DMS 273 treated with DMSO at 0.1 percent for 48 hours (cell line): Measurements from ENCODE around the gene SMAD1.
"Not testable (repeated sequence)": the region's sequence is repeated elsewhere in the genome, so short reads cannot be mapped to it uniquely, and the experiment has no call there.

ENCODE experiments used
- DNase-seq: peaks from one replicate; lab custom pipeline; 2025; lab: John Stamatoyannopoulos, UW

The SMAD1 gene

DNA sequence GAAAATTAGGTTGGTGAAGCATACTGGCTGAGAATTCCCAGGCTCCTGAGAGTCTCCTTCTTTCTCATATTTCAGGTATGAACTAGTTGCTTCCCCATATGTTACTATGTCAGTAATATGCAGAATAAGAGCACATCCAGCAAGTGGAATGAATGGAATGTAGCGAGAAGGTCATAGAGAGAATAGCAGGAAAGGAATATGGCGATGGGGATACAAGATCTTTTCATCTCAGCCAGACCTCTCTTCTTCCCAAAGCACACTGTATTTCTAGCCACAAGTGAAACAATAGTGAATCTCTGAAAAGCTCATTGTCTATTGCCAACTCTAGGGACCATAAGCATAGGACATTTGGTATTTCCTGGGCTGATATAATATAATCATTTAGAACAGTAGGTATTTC is 82.9 kb downstream of the SMAD1 start:
- DNase-seq, result no peak

DNA sequence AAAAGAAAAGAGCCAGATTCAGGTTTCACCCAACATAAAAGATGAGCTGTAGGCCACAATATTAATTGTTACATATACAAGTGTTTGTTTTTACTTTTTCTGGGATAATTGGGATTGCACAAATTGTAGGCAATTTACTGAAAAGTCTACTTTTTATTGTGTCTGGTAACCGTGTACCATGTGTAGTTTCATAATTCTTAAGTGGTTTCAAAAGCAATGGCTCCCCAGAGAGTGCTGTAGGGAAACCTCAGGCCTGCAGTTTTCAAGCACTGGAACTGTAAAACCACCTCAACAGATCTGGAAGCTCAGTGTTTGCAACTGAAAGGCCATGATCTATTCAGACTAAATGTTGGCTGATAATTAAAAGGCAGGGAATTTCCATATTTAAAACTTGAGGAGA is 83.7 kb downstream of the SMAD1 start:
- no peak for DNase-seq

DNA sequence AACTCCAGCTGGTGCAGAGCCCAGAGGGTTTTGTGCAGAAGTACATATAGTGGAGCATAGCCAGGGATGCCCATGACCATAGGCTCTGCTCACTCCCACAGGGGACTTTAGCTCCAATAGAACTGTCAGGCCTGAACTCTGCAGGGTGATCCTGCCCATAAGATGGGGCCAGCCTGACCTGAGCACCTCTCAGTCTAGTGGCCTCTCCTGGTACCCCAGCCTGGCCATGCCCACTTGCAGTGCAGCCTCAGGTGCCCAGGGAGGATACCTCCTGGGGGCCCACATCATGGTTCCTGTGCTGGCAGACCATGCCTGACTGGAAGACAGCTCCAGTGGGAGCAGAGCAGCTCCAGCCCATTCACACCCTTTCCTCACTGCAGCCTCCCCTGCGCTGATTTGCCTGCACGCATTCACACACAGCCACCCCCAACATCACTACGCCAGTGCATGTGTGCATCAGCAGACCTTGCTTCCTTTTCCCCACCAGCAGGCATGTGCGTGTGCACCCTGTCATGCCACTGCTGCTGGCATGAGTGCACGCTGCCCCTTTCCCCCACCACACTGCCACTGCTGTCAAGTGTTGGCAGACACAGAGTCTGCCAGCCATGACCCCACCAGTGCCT is 84.5 kb downstream of the SMAD1 start:
- no peak for DNase-seq

- no peak for DNase-seq
Observed at GRCh38 chr4:145566768-145567167, 85.1 kb downstream of the SMAD1 start.

GRCh38 chr4:145567516-145567915 is 85.9 kb downstream of the SMAD1 start:
- DNase-seq, result no peak

- DNase-seq, result not testable (repeated sequence)
Observed at GRCh38 chr4:145574546-145574945, 92.9 kb downstream of the SMAD1 start.

DNA sequence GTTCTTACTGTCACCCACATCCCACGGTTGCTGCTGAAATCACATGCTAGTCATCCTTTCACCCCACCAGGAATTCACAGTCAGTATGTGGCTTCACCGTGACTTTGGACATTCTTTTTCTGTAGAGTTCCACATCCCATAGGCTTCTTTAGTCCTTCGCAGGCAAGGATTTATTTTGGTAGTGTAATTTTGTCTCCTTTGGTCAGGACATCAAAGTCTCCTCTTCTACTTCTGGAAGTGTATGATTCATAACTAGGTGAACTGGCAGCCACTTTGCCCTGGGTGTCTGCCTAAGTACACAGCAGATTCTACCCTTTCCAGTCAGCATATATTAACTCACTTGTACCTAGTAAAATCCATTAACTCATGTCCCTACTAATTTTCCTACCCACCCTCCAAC is 99.3 kb downstream of the SMAD1 start:
- no peak for DNase-seq

GRCh38 chr4:145583191-145584055 is 101.8 kb downstream of the SMAD1 start:
- DNase-seq, result no peak

GRCh38 chr4:145587088-145587754 is 105.6 kb downstream of the SMAD1 start:
- no peak for DNase-seq

DNA sequence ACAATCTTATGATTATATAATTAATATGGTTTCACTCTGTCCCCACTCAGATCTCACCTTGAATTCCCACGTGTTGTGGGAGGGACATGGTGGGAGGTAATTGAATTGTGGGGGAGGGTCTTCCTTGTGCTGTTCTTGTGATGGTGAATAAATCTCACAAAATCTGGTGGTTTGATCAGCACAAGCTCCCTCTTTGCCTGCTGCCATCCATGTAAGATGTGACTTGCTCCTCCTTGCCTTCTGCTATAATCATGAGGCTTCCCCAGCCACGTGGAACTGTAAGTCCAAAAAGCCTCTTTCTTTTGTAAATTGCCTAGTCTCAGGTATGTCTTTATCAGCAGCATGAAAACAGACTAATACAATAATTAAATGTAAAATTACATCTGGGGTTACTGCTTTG is 107.7 kb downstream of the SMAD1 start:
- not testable (repeated sequence) for DNase-seq

- DNase-seq, result no peak
Observed at GRCh38 chr4:145589916-145590702, 108.5 kb downstream of the SMAD1 start.

DNA sequence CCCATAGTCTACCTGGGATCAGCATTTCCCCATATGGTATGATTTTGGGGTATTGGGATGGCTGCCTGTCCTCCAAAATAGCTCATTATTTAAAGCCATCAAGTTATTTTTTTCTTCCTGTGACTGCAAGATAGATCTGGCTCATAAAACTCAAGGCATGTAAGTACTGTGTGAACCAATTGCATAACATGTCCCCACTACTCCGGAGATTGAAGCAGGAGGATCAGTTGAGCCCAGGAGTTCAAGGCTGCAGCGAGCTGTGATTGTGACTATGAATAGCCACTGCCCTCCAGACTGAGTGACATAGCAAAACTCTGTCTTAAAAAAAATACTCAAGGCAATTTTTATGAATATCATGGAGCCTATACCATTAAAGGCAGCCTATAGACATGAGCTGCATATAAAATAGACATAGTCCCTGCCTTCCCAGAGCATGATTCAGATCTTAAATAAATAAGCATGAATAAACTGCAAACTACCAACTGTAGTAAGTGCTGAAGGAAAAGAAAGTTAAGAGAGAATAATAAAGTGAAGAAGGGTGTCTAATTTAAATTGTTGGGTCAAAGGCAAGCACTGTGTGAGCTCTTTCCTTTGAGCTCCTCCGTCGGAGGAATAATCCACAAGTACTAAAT is 120.6 kb downstream of the SMAD1 start:
- no peak for DNase-seq

DNA sequence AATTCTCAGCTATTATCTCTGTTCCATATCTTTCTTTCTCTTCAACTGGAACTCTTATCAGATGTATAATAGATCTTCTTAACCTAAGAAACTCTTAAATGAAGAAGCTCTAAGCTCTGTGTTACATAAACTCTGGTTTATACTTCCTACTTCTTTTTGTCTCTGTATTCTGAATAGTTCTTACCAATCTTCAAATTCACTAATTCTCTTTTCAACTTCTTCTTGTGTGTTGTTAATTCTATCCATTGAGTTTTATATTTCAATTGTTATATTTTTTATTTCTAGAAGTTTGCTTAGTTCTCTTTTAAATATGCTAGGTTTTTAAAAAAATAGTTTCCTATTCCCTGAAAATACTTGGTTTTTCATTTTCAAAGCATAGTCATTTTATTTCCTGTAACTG is 124.3 kb downstream of the SMAD1 start:
- DNase-seq, result no peak
